8988T (cell line): ENCODE data around the gene GRK6.
"Not testable (repeated sequence)": the region's sequence is repeated elsewhere in the genome, so short reads cannot be mapped to it uniquely, and the experiment has no call there.

Experiments
- DNase-seq: peaks from one replicate; pipeline ENCODE4 v3.0.0; 2011

The GRK6 gene

GRCh38 chr5:177399997-177400868 lies 26.2 kb upstream of the GRK6 start, which contains the start of gene PFN3:
Gene PFN3, minus strand, starts transcription at chr5:177400661. Its CDS starts 85 bp downstream, at chr5:177400576.
- no peak for DNase-seq

- peak; percentile 99 for DNase-seq
Measured at GRCh38 chr5:177402271-177403043, 24.0 kb upstream of the GRK6 start.

- no peak for DNase-seq
Measured at GRCh38 chr5:177403102-177403791, 23.2 kb upstream of the GRK6 start.

GRCh38 chr5:177403792-177404640 lies 22.5 kb upstream of the GRK6 start:
- peak; percentile 97 for DNase-seq

- peak; percentile 32 for DNase-seq
Measured at GRCh38 chr5:177404641-177405179, 21.8 kb upstream of the GRK6 start.

GRCh38 chr5:177405312-177405711 lies 21.2 kb upstream of the GRK6 start:
- DNase-seq = no peak

- DNase-seq = no peak
Measured at GRCh38 chr5:177405805-177406204, 20.7 kb upstream of the GRK6 start.

GRCh38 chr5:177409043-177409801 lies 17.3 kb upstream of the GRK6 start, which contains the start of gene F12:
Gene F12, minus strand, starts transcription at chr5:177409564. Its CDS starts 37 bp downstream, at chr5:177409527.
- no peak for DNase-seq

- no peak for DNase-seq
Measured at GRCh38 chr5:177410575-177410974, 15.9 kb upstream of the GRK6 start.

GRCh38 chr5:177412603-177413233 lies 13.8 kb upstream of the GRK6 start:
- no peak for DNase-seq

- DNase-seq = no peak
Measured at GRCh38 chr5:177414481-177414880, 12.0 kb upstream of the GRK6 start.

GRCh38 chr5:177417081-177417480 lies 9.4 kb upstream of the GRK6 start:
- not testable (repeated sequence) for DNase-seq

- no peak for DNase-seq
Measured at GRCh38 chr5:177419046-177419445, 7.4 kb upstream of the GRK6 start.

- not testable (repeated sequence) for DNase-seq
Measured at GRCh38 chr5:177420472-177420871, 6.0 kb upstream of the GRK6 start.

GRCh38 chr5:177421062-177421798 lies 5.2 kb upstream of the GRK6 start:
- DNase-seq = no peak

- DNase-seq = no peak
Measured at GRCh38 chr5:177423671-177424070, 2.8 kb upstream of the GRK6 start.

- no peak for DNase-seq
Measured at GRCh38 chr5:177425196-177425800, 1.2 kb upstream of the GRK6 start.

GRCh38 chr5:177425801-177426565 lies 493 bp upstream of the GRK6 start:
- peak; percentile 94 for DNase-seq
